CD4-positive, alpha-beta memory T cell (primary cell): ENCODE results near the gene GM2A. TPM values are rescaled to one million over a fixed set of nuclear protein-coding genes. Genes with fewer than 3 reads are reported as not detected.
A peak's percentile ranks its signal among the peaks of the same experiment; 100 is the strongest.
"Not testable (repeated sequence)": the region's sequence is repeated elsewhere in the genome, so short reads cannot be mapped to it uniquely, and the experiment has no call there.

ENCODE experiments used
- CTCF ChIA-PET: fragments of 350-600 bp; sonication (Branson Sonifier 250); formaldehyde crosslinking; loops from one replicate; lab custom pipeline; 2021; ENCODE audit warnings: inconsistent platforms; ENCODE audit not compliant: partially characterized antibody; lab: Charles Lee
- POLR2A ChIA-PET: fragments of 350-600 bp; sonication (Branson Sonifier 250); formaldehyde crosslinking; loops from one replicate; lab custom pipeline; 2021; ENCODE audit not compliant: partially characterized antibody; lab: Charles Lee
- DNase-seq, 5 donors: peaks; one replicate each; pipeline versions ENCODE4 v3.0.0 to v3.0.0-alpha.2; 2020 to 2022; ENCODE audit warnings: mixed read lengths in 1 of 5
- H3K27ac ChIP-seq: one replicate; pipeline ENCODE4 v1.7.0; 2013; ENCODE audit warnings: low read depth, low read length
- H3K27me3 ChIP-seq: 2 replicates; pipeline ENCODE4 v1.7.0; 2013; ENCODE audit warnings: mild to moderate bottlenecking, low read length, moderate library complexity; ENCODE audit not compliant: insufficient read depth
- H3K36me3 ChIP-seq: 2 replicates; pipeline ENCODE4 v1.7.0; 2013; ENCODE audit warnings: mild to moderate bottlenecking, low read length, moderate library complexity; ENCODE audit not compliant: insufficient read depth
- H3K4me1 ChIP-seq: 2 replicates; pipeline ENCODE4 v1.7.0; 2013; ENCODE audit warnings: mild to moderate bottlenecking, low read length, moderate library complexity; ENCODE audit not compliant: insufficient read depth
- H3K4me3 ChIP-seq, 2 donors: one replicate each; pipeline ENCODE4 v1.7.0; 2013; ENCODE audit warnings: low read length in 2 of 2, mild to moderate bottlenecking in 1 of 2
- H3K9me3 ChIP-seq, 2 donors: one replicate each; pipeline ENCODE4 v1.7.0; 2013; ENCODE audit warnings: low read length in 2 of 2, control low read depth in 1 of 2; ENCODE audit not compliant: control insufficient read depth in 1 of 2
- H3K27ac Mint-ChIP-seq, 7 donors: one replicate each; pipeline ENCODE4 v1.8.0; 2020 to 2021; ENCODE audit warnings: mixed read lengths in 7 of 7, mild to moderate bottlenecking in 6 of 7, inconsistent platforms in 3 of 7, moderate library complexity in 3 of 7
- H3K27me3 Mint-ChIP-seq, 2 donors: one replicate each; pipeline ENCODE4 v1.8.0; 2020 to 2021; ENCODE audit warnings: mixed read lengths in 2 of 2
- H3K36me3 Mint-ChIP-seq, 2 donors: one replicate each; pipeline ENCODE4 v1.8.0; 2020 to 2021; ENCODE audit warnings: mixed read lengths in 2 of 2, inconsistent platforms in 1 of 2, mild to moderate bottlenecking in 1 of 2
- H3K4me1 Mint-ChIP-seq, 4 donors: one replicate each; pipeline ENCODE4 v1.8.0; 2020 to 2021; ENCODE audit warnings: mixed read lengths in 4 of 4, mild to moderate bottlenecking in 1 of 4
- H3K4me3 Mint-ChIP-seq, 8 donors: one replicate each; pipeline ENCODE4 v1.8.0; 2020 to 2021; ENCODE audit warnings: mixed read lengths in 8 of 8, mild to moderate bottlenecking in 7 of 8, moderate library complexity in 6 of 8, inconsistent platforms in 3 of 8
- H3K9me3 Mint-ChIP-seq, 8 donors: one replicate each; pipeline ENCODE4 v1.8.0; 2020 to 2021; ENCODE audit warnings: mixed read lengths in 8 of 8, mild to moderate bottlenecking in 5 of 8, inconsistent platforms in 3 of 8, moderate library complexity in 1 of 8
- intact Hi-C: fragments of 100-400 bp; cut with micrococcal nuclease; formaldehyde crosslinking; loops from one replicate; pipeline ENCODE4 v1.15.1; 2023
- polyA plus RNA-seq, 2 donors: library from polyadenylated mRNA; unstranded; fragments of 300-500 nt; fragmentation: Illumina TruSeq; gene quantifications; one replicate each; pipeline ENCODE4 v1.2.3, GENCODE V29; 2021
- total RNA-seq, 2 experiments: library from RNA; stranded (reverse); gene quantifications; one replicate each; pipeline ENCODE4 v1.2.3, GENCODE V29; 2021

GM2A gene
- total and polyA plus RNA-seq, 4 experiments from 2014 or later, result 4.3 to 23.1 (median 13.0) TPM

GRCh38 chr5:151233616-151234085 lies 19.3 kb upstream of the GM2A start:
- ChIA-PET CTCF (interaction anchor here (1.4 to 2.7 kb wide), 5 partner anchors 8 to 107 kb away, joined by 4 to 21 read pairs (median 13); partner anchors contain the start of gene CCDC69), POLR2A (interaction anchor here (1.1 to 3.8 kb wide), 4 partner anchors 8 to 69 kb away, joined by 3 to 46 read pairs (median 12); partner anchors contain the start of gene CCDC69)
- no peaks in the 10 kb centered on the region for H3K9me3 Mint-ChIP-seq
- Histone ChIP-seq H3K27ac (no peak overlapping the region), H3K4me1 (peaks cover 15% of the 10 kb centered on the region), H3K9me3 (no peaks in the 10 kb centered on the region), H3K4me3 (no peak overlapping the region), H3K36me3 (no peaks in the 10 kb centered on the region), H3K27me3 (no peaks in the 10 kb centered on the region)
- H3K27me3 Mint-ChIP-seq, result no peaks in the 10 kb centered on the region
- H3K4me3 Mint-ChIP-seq, result no peak overlapping the region
- intact Hi-C loops, result loop anchor here (1.0 kb wide), 1 partner anchor 10 kb away; no protein-coding TSS in a partner anchor
- H3K4me1 Mint-ChIP-seq, result peaks cover 8 to 14% (median 11%) of the 10 kb centered on the region in 4 donors
- no peak for DNase-seq
- H3K27ac Mint-ChIP-seq, result no peak overlapping the region
- no peaks in the 10 kb centered on the region for H3K36me3 Mint-ChIP-seq

DNA sequence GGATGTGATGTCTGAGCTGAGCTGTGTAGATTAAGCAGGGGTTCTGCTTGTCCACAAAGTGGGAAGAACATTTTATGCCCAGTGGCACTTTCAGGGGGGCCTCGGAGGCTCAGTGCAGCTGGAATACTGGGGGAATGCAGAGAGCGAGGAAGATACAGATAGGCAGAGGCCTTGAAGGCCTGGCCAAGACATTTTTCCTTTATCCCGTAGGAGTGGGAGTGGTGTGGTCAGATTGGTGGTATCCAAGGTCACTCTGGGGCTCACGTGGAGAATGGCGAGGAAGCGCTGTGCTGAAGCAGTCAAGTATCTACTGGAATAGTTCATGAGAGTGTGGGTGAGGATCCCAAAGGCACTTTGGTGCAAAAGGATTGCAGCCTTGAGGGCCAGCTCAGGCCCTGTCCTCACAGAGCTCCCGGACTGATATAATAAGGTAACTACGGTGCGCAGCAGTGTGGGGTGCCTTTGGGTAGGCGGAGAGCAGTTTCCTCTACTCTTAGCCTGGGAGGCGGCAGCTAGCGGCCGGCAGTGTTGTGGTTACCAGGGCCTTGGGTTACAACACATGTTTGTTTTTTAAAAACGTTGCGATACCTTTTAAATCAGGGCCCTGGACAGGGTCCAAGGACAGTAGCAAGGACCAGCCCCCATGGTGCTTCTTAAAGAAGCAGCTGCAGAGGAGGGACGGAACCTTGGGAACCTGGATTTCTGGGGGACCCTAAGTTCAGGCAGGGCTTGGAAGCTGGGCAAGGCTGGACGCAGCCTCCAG lies 18.3 kb upstream of the GM2A start:
- no peak overlapping the region for H3K27ac ChIP-seq
- ChIA-PET CTCF (interaction anchor here (1.0 to 2.7 kb wide), 12 partner anchors 8 to 195 kb away, joined by 3 to 21 read pairs (median 4); partner anchors contain the start of genes CCDC69 and GM2A), POLR2A (interaction anchor here (0.8 to 3.8 kb wide), 7 partner anchors 9 to 153 kb away, joined by 3 to 46 read pairs (median 5); partner anchors contain the start of genes ANXA6 and CCDC69)
- H3K36me3 ChIP-seq, result no peaks in the 10 kb centered on the region
- no peaks in the 10 kb centered on the region for H3K36me3 Mint-ChIP-seq
- intact Hi-C loops, result loop anchor here (1.0 to 5.0 kb wide), 2 partner anchors 11 to 32 kb away; no protein-coding TSS in a partner anchor
- no peaks in the 10 kb centered on the region for H3K9me3 ChIP-seq
- peak overlapping the region in 7 of 8 donors; percentile 30 to 72 (median 61) for H3K4me3 Mint-ChIP-seq
- no peaks in the 10 kb centered on the region for H3K27me3 Mint-ChIP-seq
- peaks cover 22% of the 10 kb centered on the region for H3K4me1 ChIP-seq
- H3K27ac Mint-ChIP-seq, result peak overlapping the region in 5 of 7 donors; percentile 59 to 91 (median 78)
- H3K27me3 ChIP-seq, result no peaks in the 10 kb centered on the region
- no peak overlapping the region for H3K4me3 ChIP-seq
- DNase-seq, result no peak
- no peaks in the 10 kb centered on the region for H3K9me3 Mint-ChIP-seq
- peaks cover 10 to 17% (median 11%) of the 10 kb centered on the region in 4 donors for H3K4me1 Mint-ChIP-seq

GRCh38 chr5:151235239-151235571 lies 17.8 kb upstream of the GM2A start:
- not testable (repeated sequence) for H3K4me3 Mint-ChIP-seq

GRCh38 chr5:151236888-151237287 lies 16.1 kb upstream of the GM2A start:
- Mint-ChIP-seq H3K4me3 (no peak overlapping the region), H3K9me3 (no peaks in the 10 kb centered on the region), H3K27ac (peak overlapping the region in 2 of 7 donors; percentile 23 to 53), H3K27me3 (no peaks in the 10 kb centered on the region), H3K36me3 (no peaks in the 10 kb centered on the region), H3K4me1 (peaks cover 10 to 17% (median 11%) of the 10 kb centered on the region in 4 donors)
- POLR2A ChIA-PET, result interaction anchor here (1.5 to 3.8 kb wide), 4 partner anchors 13 to 67 kb away, joined by 5 to 46 read pairs (median 16); partner anchors contain the start of gene CCDC69
- no peak overlapping the region for H3K27ac ChIP-seq
- CTCF ChIA-PET, result interaction anchor here (0.7 to 7.6 kb wide), 10 partner anchors 12 to 544 kb away, joined by 4 to 159 read pairs (median 40); partner anchors contain the start of genes CCDC69 and GM2A
- no peaks in the 10 kb centered on the region for H3K36me3 ChIP-seq
- intact Hi-C loops, result loop anchor here (5.0 kb wide), 1 partner anchor 35 kb away; no protein-coding TSS in a partner anchor
- no peak overlapping the region for H3K4me3 ChIP-seq
- H3K4me1 ChIP-seq, result peaks cover 22% of the 10 kb centered on the region
- no peaks in the 10 kb centered on the region for H3K27me3 ChIP-seq
- H3K9me3 ChIP-seq, result no peaks in the 10 kb centered on the region
- no peak for DNase-seq

More at GRCh38 chr5:151235239-151235571, 17.8 kb upstream of the GM2A start:
- POLR2A ChIA-PET, result interaction anchor here (0.8 to 3.8 kb wide), 6 partner anchors 9 to 154 kb away, joined by 3 to 46 read pairs (median 8); partner anchors contain the start of genes ANXA6 and CCDC69
- not testable (repeated sequence) for DNase-seq, H3K9me3 ChIP-seq, H3K4me3 ChIP-seq, H3K27me3 ChIP-seq, H3K27me3 Mint-ChIP-seq, H3K27ac ChIP-seq, H3K9me3 Mint-ChIP-seq, H3K36me3 Mint-ChIP-seq, H3K36me3 ChIP-seq
- intact Hi-C loops, result loop anchor here (5.0 kb wide), 1 partner anchor 33 kb away; no protein-coding TSS in a partner anchor
- peaks cover 22% of the 10 kb centered on the region for H3K4me1 ChIP-seq
- CTCF ChIA-PET, result interaction anchor here (1.0 to 2.7 kb wide), 10 partner anchors 10 to 196 kb away, joined by 3 to 21 read pairs (median 4); partner anchors contain the start of gene GM2A
- Mint-ChIP-seq H3K27ac (peak overlapping the region in 1 of 7 donors; percentile 52), H3K4me1 (peaks cover 10 to 17% (median 11%) of the 10 kb centered on the region in 4 donors)

- ChIA-PET CTCF (interaction anchor here (0.7 to 7.6 kb wide), 15 partner anchors 13 to 121 kb away, joined by 3 to 159 read pairs (median 16); partner anchors contain the start of genes ANXA6, CCDC69 and GM2A), POLR2A (interaction anchor here (0.6 to 2.5 kb wide), 4 partner anchors 13 to 68 kb away, joined by 3 to 16 read pairs (median 10); partner anchors contain the start of gene CCDC69)
- H3K27me3 Mint-ChIP-seq, result no peaks in the 10 kb centered on the region
- no peaks in the 10 kb centered on the region for H3K36me3 ChIP-seq
- H3K36me3 Mint-ChIP-seq, result no peaks in the 10 kb centered on the region
- no peak for DNase-seq
- no peaks in the 10 kb centered on the region for H3K27me3 ChIP-seq
- no peak overlapping the region for H3K4me3 ChIP-seq
- peaks cover 22% of the 10 kb centered on the region for H3K4me1 ChIP-seq
- intact Hi-C loops, result loop anchor here (2.0 to 5.0 kb wide), 2 partner anchors 35 to 73 kb away; no protein-coding TSS in a partner anchor
- peaks cover 10 to 17% (median 11%) of the 10 kb centered on the region in 4 donors for H3K4me1 Mint-ChIP-seq
- no peak overlapping the region for H3K27ac ChIP-seq
- no peaks in the 10 kb centered on the region for H3K9me3 Mint-ChIP-seq
- H3K9me3 ChIP-seq, result no peaks in the 10 kb centered on the region
- no peak overlapping the region for H3K27ac Mint-ChIP-seq
- H3K4me3 Mint-ChIP-seq, result no peak overlapping the region
These were observed 15.3 kb upstream of the GM2A start for GRCh38 chr5:151237685-151238084.

GRCh38 chr5:151238303-151238741 lies 14.7 kb upstream of the GM2A start:
- ChIA-PET POLR2A (interaction anchor here (0.6 to 2.5 kb wide), 8 partner anchors 9 to 183 kb away, joined by 3 to 16 read pairs (median 5); partner anchors contain the start of gene CCDC69), CTCF (interaction anchor here (0.7 to 7.6 kb wide), 25 partner anchors 9 to 788 kb away, joined by 3 to 159 read pairs (median 5); partner anchors contain the start of genes ANXA6, CCDC69 and GM2A)
- Mint-ChIP-seq H3K9me3 (no peaks in the 10 kb centered on the region), H3K27me3 (no peaks in the 10 kb centered on the region), H3K4me3 (no peak overlapping the region), H3K27ac (no peak overlapping the region), H3K36me3 (no peaks in the 10 kb centered on the region), H3K4me1 (peaks cover 10 to 16% (median 12%) of the 10 kb centered on the region in 4 donors)
- DNase-seq, result no peak
- Histone ChIP-seq H3K4me3 (no peak overlapping the region), H3K4me1 (peaks cover 23% of the 10 kb centered on the region), H3K9me3 (no peaks in the 10 kb centered on the region), H3K27me3 (no peaks in the 10 kb centered on the region), H3K27ac (no peak overlapping the region), H3K36me3 (no peaks in the 10 kb centered on the region)
- intact Hi-C loops, result loop anchor here (2.0 to 5.0 kb wide), 2 partner anchors 36 to 74 kb away; no protein-coding TSS in a partner anchor
